ENCODE results near the gene ITGAL.

- TF ChIP-seq CTCF (conservative IDR thresholded peaks at IDR 0.05; ENCODE audit: low read length): no peak
- TF ChIP-seq EZH2phosphoT487 (IDR thresholded peaks at IDR 0.05; ENCODE audit: borderline replicate concordance, low read depth, low read length): no peak
Measured at GRCh38 chr16:30567160-30567990, 94.8 kb downstream of the ITGAL start.

All from OCI-LY7 (cell line).